Activated T-cell treated with anti-CD3 and anti-CD28 coated beads for 1 hour (primary cell): Measurements from ENCODE around the gene ITGA11.

Experiments used
- DNase-seq: peaks from one replicate; pipeline ENCODE4 v3.0.0-alpha.2; 2020; ENCODE audit warnings: low read depth

The ITGA11 gene

DNA sequence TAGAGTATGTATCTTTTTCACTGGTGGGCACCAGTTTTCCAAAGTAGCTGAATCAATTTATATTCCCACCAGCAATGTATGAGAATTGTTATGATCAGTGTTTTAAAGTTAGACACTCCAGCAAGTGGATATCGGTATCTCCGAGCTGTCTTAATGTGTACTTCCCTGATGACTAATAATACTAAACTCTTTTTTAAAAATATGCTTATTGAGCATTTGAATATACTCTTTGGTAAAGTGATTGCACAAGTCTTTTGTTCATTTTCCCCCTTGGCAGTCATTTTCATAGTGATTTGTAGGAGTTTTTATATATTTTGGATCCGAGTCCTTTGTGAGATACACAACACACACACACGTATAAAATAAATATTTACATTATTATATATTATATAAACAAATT lies 166.9 kb downstream of the ITGA11 start:
- DNase-seq, result no peak

- DNase-seq, result no peak
Observed at GRCh38 chr15:68264282-68264681, 167.7 kb downstream of the ITGA11 start.

DNA sequence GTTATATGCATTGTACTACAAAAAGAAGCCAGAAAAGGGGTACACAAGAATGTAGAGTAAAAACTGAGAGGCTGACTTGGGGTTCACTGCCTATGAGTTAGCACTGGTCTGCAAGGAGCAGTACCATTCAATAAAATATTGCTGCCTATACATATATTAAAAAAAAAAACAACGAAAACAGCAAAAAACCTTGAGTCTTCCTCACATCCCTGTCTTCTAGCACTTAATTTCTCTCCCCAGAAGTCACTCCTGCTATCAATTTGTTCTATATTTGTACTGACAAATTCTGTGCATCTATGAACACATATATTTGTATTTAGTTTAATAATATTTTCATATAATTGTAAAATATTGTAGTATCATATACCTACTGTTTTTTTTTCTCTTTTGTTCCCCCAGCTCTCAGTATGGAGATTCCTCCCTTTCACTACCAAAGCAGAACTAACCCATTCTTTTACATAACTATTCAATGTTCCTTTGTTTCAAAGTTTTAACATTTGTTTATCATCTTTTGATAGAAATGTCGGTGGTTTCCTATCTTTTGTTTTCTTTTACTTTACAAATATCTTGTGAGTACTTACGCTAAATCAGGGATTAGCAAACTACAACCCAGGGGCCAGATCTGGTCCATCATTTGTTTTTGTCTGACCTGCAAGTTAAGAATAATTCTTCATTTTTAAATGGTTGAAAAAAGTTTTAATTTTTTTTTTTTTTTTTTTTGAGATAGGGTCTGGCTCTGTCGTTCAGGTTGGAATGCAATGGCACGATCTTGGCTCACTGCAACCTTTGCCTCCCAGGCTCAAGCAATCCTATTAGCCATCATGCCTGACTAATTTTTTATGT lies 169.2 kb downstream of the ITGA11 start:
- no peak for DNase-seq

- no peak for DNase-seq
Observed at GRCh38 chr15:68261980-68262379, 170.0 kb downstream of the ITGA11 start.

GRCh38 chr15:68261241-68261640 lies 170.7 kb downstream of the ITGA11 start:
- no peak for DNase-seq

GRCh38 chr15:68259883-68260282 lies 172.1 kb downstream of the ITGA11 start:
- no peak for DNase-seq

DNA sequence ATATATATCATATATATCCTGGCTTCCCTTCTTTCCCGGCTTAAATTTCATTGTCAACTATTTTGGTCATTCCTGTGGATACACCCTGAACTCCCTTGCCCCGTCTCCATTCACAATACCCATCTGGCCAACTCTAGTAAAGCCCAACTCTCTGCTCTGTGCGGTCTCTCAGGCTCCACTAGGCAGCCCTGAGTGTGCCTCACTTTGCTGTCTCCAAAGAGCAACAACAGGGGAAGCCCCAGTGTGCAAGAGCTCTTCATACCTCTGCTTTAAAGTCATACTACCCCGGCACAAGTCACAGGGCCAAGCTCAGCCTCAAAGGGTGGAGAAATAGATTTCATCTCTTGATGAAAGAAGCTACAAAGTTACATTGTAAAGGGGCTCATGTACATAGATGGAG lies 173.3 kb downstream of the ITGA11 start:
- no peak for DNase-seq

DNA sequence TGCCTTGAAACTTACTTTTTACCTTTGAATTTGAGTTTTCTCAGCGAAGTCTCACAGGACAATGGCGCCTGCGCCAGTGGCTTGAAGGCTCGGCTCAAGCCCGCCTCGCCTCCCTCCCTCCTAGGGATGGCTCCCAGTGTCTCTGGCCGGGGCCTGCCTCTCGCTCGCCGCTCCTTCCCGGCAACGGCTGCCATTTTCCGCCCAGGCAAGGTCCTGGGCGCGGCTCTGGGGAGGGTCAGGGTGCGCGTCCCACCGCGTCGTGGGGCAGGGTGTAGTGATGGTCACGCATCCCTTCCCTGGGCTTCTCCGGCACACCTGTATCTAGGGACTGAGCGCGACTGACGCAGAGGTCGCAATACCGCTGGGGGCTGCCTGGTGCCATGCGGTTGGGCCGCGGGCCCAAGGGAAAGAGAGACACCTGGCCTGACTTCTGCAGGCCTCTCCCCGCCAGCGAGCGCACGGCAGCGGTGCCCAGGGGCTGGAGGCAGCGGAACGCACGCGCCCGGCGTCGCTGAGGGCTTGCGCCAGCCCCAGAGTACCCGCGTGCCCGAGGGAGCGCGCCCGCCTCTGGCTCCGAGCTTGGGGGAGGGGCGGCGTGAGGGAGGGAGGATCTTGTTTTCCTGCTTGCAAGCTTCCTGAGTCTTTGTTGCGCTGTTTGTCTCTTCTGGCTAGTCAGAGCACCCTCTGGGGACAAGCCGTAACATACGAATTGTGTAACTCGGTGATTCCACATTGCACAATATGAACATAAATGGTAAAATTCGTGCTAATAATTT lies 175.1 kb downstream of the ITGA11 start:
- peak; percentile 55 for DNase-seq

DNA sequence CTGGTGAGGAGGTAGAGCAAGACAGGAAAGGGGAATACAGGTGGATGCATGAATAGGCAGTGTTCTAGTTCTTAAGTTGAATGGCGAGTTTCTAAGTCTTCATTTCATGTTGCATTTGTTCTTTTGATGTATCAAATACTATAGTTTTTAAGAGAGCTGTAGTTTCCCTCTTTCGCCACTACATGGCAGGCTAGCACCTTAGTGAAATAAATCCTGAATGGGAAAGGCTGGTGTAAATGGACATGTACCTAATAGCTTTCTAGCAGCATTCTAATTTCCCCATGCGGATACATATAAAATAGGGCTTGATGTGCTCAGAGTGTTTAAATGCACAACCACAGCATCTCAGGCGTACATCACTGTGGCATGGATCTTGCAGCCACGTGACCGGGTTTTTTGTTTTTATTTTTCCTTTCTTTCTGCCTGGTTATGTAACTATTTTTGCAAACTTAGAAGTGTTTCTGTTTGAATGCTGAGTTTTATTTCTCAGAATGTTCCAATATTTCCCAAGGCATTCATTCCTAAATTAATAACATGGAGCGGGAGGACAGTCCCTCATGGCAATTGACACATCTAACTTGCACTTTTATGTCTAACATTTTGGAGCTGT lies 178.9 kb downstream of the ITGA11 start:
- no peak for DNase-seq

GRCh38 chr15:68249058-68249713 lies 182.8 kb downstream of the ITGA11 start:
- DNase-seq, result no peak
